Common myeloid progenitor, CD34-positive (primary cell): ENCODE results near the gene RAC2.

Source experiments
- CTCF ChIA-PET: fragments of 350-600 bp; sonication (Branson Sonifier 250); formaldehyde crosslinking; loops from one replicate; lab custom pipeline; 2021; ENCODE audit warnings: antibody characterized with exemption; lab: Charles Lee
- POLR2A ChIA-PET: fragments of 350-600 bp; sonication (Branson Sonifier 250); formaldehyde crosslinking; loops from one replicate; lab custom pipeline; 2021; ENCODE audit warnings: antibody characterized with exemption; lab: Charles Lee
- DNase-seq, 3 donors: peaks; one replicate each; pipeline versions ENCODE4 v3.0.0 to v3.0.0-alpha.2; 2013
- H3K27ac ChIP-seq, 2 experiments: 1 replicate in 1 of 2; 2 replicates in 1 of 2; pipeline ENCODE4 v1.7.0; 2013; ENCODE audit warnings: inconsistent platforms in 2 of 2, low read length in 2 of 2, mild to moderate bottlenecking in 2 of 2, low read depth in 1 of 2, moderate library complexity in 1 of 2; ENCODE audit not compliant: severe bottlenecking in 2 of 2, insufficient read depth in 1 of 2, poor library complexity in 1 of 2
- H3K27me3 ChIP-seq, 5 experiments: replicated peaks in 2 of 5; 1 replicate in 3 of 5; 2 replicates in 2 of 5; pipeline versions ENCODE4 v1.6.1 to v1.7.0; 2013; ENCODE audit warnings: low read length in 4 of 5, mild to moderate bottlenecking in 2 of 5, moderate library complexity in 2 of 5, inconsistent platforms in 1 of 5; ENCODE audit not compliant: insufficient read depth in 5 of 5, control insufficient read depth in 4 of 5
- H3K36me3 ChIP-seq, 4 experiments: 1 replicate in 2 of 4; 2 replicates in 2 of 4; pipeline versions ENCODE4 v1.6.1 to v1.7.0; 2013; ENCODE audit warnings: low read length in 3 of 4, control low read depth in 1 of 4, mild to moderate bottlenecking in 1 of 4; ENCODE audit not compliant: control insufficient read depth in 4 of 4, insufficient read depth in 4 of 4
- H3K4me1 ChIP-seq, 4 experiments: 1 replicate in 3 of 4; 2 replicates in 1 of 4; pipeline versions ENCODE4 v1.6.1 to v1.7.1; 2013; ENCODE audit warnings: low read length in 3 of 4, mild to moderate bottlenecking in 3 of 4, control low read depth in 1 of 4, inconsistent platforms in 1 of 4, moderate library complexity in 1 of 4; ENCODE audit not compliant: control insufficient read depth in 4 of 4, insufficient read depth in 4 of 4; ENCODE audit errors: control extremely low read depth in 1 of 4
- H3K4me3 ChIP-seq, 7 experiments: 1 replicate in 4 of 7; 2 replicates in 3 of 7; pipeline versions ENCODE4 v1.5.1 to v1.7.0; 2013; ENCODE audit warnings: mild to moderate bottlenecking in 7 of 7, low read length in 6 of 7, moderate library complexity in 6 of 7, inconsistent platforms in 2 of 7, low read depth in 2 of 7, control low read depth in 1 of 7; ENCODE audit not compliant: insufficient read depth in 4 of 7, control insufficient read depth in 1 of 7; ENCODE audit errors: extremely low read depth in 1 of 7
- H3K9me3 ChIP-seq, 5 experiments: 1 replicate in 4 of 5; 2 replicates in 1 of 5; pipeline versions ENCODE4 v1.6.1 to v1.7.1; 2013; ENCODE audit warnings: low read length in 4 of 5, mild to moderate bottlenecking in 2 of 5, inconsistent platforms in 1 of 5, low read depth in 1 of 5, moderate library complexity in 1 of 5; ENCODE audit not compliant: control insufficient read depth in 4 of 5, insufficient read depth in 2 of 5; ENCODE audit errors: control extremely low read depth in 1 of 5
- WGBS: methylation state at CpG from one replicate; pipeline ENCODE4 v1.1.5; 2013; ENCODE audit not compliant: insufficient coverage; 5-methylcytosine and 5-hydroxymethylcytosine counted together

Gene RAC2

GRCh38 chr22:37211866-37212173 lies 32.2 kb downstream of the RAC2 start:
- Histone ChIP-seq H3K27me3 (no peaks in the 10 kb centered on the region), H3K36me3 (no peaks in the 10 kb centered on the region), H3K27ac (no peak overlapping the region), H3K9me3 (no peaks in the 10 kb centered on the region), H3K4me3 (no peak overlapping the region), H3K4me1 (peaks cover 0 to 20% (median 2%) of the 10 kb centered on the region in 4 experiments)
- CTCF ChIA-PET = interaction anchor here (1.0 to 2.9 kb wide), 2 partner anchors 48 to 60 kb away, joined by 3 to 9 read pairs; no protein-coding TSS in a partner anchor
- POLR2A ChIA-PET = no interaction called here
- no peak for DNase-seq
- 100% methylated on average over 2 of the region's 6 CpGs for WGBS

GRCh38 chr22:37211075-37211865 lies 32.8 kb downstream of the RAC2 start:
- Histone ChIP-seq H3K36me3 (no peaks in the 10 kb centered on the region), H3K27ac (no peak overlapping the region), H3K4me1 (peaks cover 0 to 17% (median 3%) of the 10 kb centered on the region in 4 experiments), H3K4me3 (no peak overlapping the region), H3K27me3 (no peaks in the 10 kb centered on the region), H3K9me3 (no peaks in the 10 kb centered on the region)
- WGBS = 96% methylated on average over 21 of the region's 24 CpGs
- no peak for DNase-seq
- ChIA-PET POLR2A (no interaction called here), CTCF (interaction anchor here (1.0 to 2.9 kb wide), 2 partner anchors 49 to 59 kb away, joined by 3 to 9 read pairs; no protein-coding TSS in a partner anchor)

GRCh38 chr22:37210041-37210803 lies 33.8 kb downstream of the RAC2 start:
- H3K4me1 ChIP-seq = peaks cover 0 to 10% (median under 1%) of the 10 kb centered on the region in 4 experiments
- no peaks in the 10 kb centered on the region for H3K9me3 ChIP-seq
- DNase-seq = no peak
- H3K27me3 ChIP-seq = no peaks in the 10 kb centered on the region
- H3K4me3 ChIP-seq = no peak overlapping the region
- ChIA-PET POLR2A (interaction anchor here (0.6 to 0.8 kb wide), 2 partner anchors 10 to 30 kb away, joined by 3 read pairs; no protein-coding TSS in a partner anchor), CTCF (interaction anchor here (0.5 to 2.9 kb wide), 3 partner anchors 10 to 197 kb away, joined by 3 to 17 read pairs (median 9); no protein-coding TSS in a partner anchor)
- 98% methylated on average over 13 of the region's 15 CpGs for WGBS
- no peak overlapping the region for H3K27ac ChIP-seq
- H3K36me3 ChIP-seq = no peaks in the 10 kb centered on the region

GRCh38 chr22:37209140-37209845 lies 34.8 kb downstream of the RAC2 start:
- H3K27me3 ChIP-seq = no peaks in the 10 kb centered on the region
- no peaks in the 10 kb centered on the region for H3K36me3 ChIP-seq
- H3K9me3 ChIP-seq = no peaks in the 10 kb centered on the region
- 86% methylated on average over 7 of the region's 9 CpGs for WGBS
- POLR2A ChIA-PET = interaction anchor here (0.5 to 0.6 kb wide), 2 partner anchors 9 to 357 kb away, joined by 3 read pairs; no protein-coding TSS in a partner anchor
- no peak overlapping the region for H3K4me3 ChIP-seq
- CTCF ChIA-PET = interaction anchor here (0.5 to 2.9 kb wide), 4 partner anchors 9 to 198 kb away, joined by 3 to 17 read pairs (median 6); no protein-coding TSS in a partner anchor
- H3K4me1 ChIP-seq = peaks cover 0 to 6% (median under 1%) of the 10 kb centered on the region in 4 experiments
- H3K27ac ChIP-seq = no peak overlapping the region
- DNase-seq = no peak

GRCh38 chr22:37208401-37209139 lies 35.5 kb downstream of the RAC2 start:
- Histone ChIP-seq H3K9me3 (no peaks in the 10 kb centered on the region), H3K4me3 (no peak overlapping the region), H3K27me3 (no peaks in the 10 kb centered on the region), H3K4me1 (peaks cover 0 to 1% (median 0%) of the 10 kb centered on the region in 4 experiments), H3K27ac (no peak overlapping the region), H3K36me3 (no peaks in the 10 kb centered on the region)
- no peak for DNase-seq
- 95% methylated on average over 6 of the region's 7 CpGs for WGBS
- ChIA-PET POLR2A (no interaction called here), CTCF (interaction anchor here (1.4 to 2.9 kb wide), 4 partner anchors 8 to 52 kb away, joined by 3 to 17 read pairs (median 8); no protein-coding TSS in a partner anchor)

GRCh38 chr22:37207981-37208380 lies 36.1 kb downstream of the RAC2 start:
- peaks cover 0 to 1% (median 0%) of the 10 kb centered on the region in 4 experiments for H3K4me1 ChIP-seq
- no peak overlapping the region for H3K27ac ChIP-seq
- no peaks in the 10 kb centered on the region for H3K9me3 ChIP-seq
- DNase-seq = no peak
- ChIA-PET POLR2A (no interaction called here), CTCF (interaction anchor here (1.4 to 2.3 kb wide), 2 partner anchors 9 to 43 kb away, joined by 3 to 8 read pairs; no protein-coding TSS in a partner anchor)
- WGBS = 100% methylated on average over 3 of the region's 7 CpGs
- no peaks in the 10 kb centered on the region for H3K27me3 ChIP-seq
- no peaks in the 10 kb centered on the region for H3K36me3 ChIP-seq
- H3K4me3 ChIP-seq = no peak overlapping the region
